Hepatocyte (in vitro differentiated cells): ENCODE measurements around the gene GRIK2.

ENCODE experiments used
- CTCF ChIP-seq: fragments of 200-600 bp; sonication (generic); IDR thresholded peaks from 2 replicates; pipeline ENCODE4 v1.5.1; 2016; ENCODE audit warnings: antibody characterized with exemption, mild to moderate bottlenecking; ENCODE audit not compliant: poor library complexity
- EZH2 ChIP-seq: fragments of 200-600 bp; sonication (generic); IDR thresholded peaks from 2 replicates; pipeline ENCODE4 v1.6.1; 2016; ENCODE audit warnings: antibody characterized with exemption, mild to moderate bottlenecking, borderline replicate concordance
- EZH2phosphoT487 ChIP-seq: fragments of 200-600 bp; sonication (generic); IDR thresholded peaks from one replicate; pipeline ENCODE4 v1.6.1; 2018; ENCODE audit warnings: antibody characterized with exemption, mild to moderate bottlenecking, low read depth, moderate library complexity; ENCODE audit not compliant: unreplicated experiment, severe bottlenecking

DNA sequence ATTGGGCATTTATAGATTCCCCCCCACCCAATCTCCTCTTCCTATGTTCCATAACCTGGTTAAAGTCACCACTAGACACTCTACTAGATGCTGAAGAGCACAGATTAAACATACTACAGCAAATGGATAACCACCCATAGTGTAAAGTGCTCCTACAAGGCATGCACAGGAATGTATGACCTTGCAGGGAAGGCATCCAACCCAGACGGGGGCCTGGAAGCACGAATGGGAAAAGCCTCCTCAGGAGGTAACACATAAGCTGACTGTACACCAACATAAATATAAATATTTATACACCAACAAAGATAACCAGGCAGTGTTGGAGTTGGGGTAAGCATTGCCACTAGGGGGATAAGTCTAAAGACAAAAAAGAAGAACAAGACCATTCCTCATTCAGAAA, 691.7 kb downstream of the GRIK2 start:
- no peak for TF ChIP-seq CTCF
- no peak for TF ChIP-seq EZH2
- TF ChIP-seq EZH2phosphoT487 = no peak
